Pulmonary artery endothelial cell (primary cell): ENCODE measurements around the gene NBEA. TPM values are rescaled to one million over a fixed set of nuclear protein-coding genes. Genes with fewer than 3 reads are reported as not detected.
"Not testable (repeated sequence)": the region's sequence is repeated elsewhere in the genome, so short reads cannot be mapped to it uniquely, and the experiment has no call there.

Experiments
- DNase-seq: peaks from one replicate; pipeline ENCODE4 v3.0.0-alpha.2; 2011; ENCODE audit warnings: low read depth, low spot score
- total RNA-seq: library from RNA; depleted of rRNA; stranded (reverse); fragments of >200 nt; gene quantifications from 2 replicates; pipeline ENCODE4 v1.2.3, GENCODE V29; 2014

NBEA gene
- total RNA-seq, 1 donor from 2014 or later: 3.6 TPM

DNA sequence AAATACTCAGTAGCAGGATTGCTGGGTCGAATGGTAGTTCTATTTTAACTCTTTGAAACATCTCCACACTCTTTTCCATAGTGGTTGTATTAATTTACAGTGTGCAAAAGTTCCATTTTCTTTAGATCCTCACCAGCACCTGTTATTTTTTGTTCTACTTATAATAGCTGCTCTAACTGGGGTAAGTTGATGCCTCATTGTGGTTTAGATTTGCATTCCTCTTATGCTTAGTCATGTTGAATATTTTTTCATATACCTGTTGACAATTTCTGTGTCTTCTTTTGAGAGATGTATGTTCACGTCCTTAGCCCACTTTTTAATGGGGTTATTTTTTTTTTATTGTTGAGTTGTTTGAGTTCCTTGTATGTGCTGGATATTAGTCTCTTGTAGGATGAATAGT, 144.6 kb downstream of the NBEA start:
- DNase-seq: no peak

DNA sequence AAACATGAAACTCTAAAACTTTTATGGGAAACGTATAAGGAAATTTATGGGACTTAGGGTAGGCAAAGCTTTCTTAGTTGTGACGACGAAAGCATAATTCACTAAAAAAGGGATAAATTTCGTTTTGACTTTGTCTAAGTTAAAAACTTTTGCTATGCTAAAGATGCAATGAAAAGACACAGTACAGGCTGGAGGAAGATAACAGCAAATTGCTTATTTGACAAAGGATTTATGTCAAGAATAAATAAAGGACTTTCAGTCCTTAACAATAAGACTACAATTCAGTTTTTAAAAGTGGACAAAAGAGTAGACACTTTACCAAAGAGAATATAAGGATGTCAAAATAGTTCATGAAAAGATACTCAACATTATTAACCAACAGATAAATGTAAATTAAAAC, 150.2 kb downstream of the NBEA start:
- DNase-seq: no peak

GRCh38 chr13:35092751-35093150, 150.7 kb downstream of the NBEA start:
- DNase-seq: no peak

DNA sequence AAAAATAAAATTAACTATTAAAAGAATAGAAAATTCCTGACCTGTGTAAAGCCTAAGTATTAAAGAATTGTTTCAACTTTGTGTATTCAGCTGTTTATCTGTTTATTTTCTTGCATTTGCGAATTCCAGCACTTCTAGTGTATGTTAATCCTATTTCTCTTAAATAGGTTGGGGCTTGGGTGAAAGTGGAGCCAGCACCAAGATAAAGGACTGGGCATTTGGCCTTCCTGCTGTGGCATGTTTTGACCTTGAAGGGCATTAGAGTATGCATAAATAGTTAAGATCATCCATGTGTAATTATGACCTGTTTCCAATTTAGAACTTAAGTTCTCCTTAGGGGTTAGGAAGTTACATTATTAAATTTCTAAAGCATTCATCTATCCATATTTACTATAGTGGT, 151.3 kb downstream of the NBEA start:
- DNase-seq: no peak

DNA sequence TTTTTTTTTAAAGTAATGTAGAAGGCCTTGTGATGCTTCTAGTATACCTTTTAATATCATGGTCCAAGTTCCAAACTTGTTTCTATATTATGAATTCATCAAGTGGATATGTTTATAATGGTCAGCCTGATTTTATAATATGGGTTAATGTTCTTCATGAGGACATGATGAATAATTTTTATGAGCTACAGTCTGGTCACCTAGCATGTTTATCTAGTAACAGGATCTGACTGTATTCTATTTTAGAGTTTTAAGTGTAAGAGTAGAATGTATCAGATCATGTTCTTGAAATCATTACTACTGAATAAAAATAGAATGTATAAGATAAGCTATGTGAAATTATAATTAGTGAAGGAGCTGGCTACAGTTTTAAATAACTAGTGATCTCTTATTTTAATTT, 164.7 kb downstream of the NBEA start:
- not testable (repeated sequence) for DNase-seq

GRCh38 chr13:35107535-35107934, 165.5 kb downstream of the NBEA start:
- DNase-seq: no peak

GRCh38 chr13:35113612-35114011, 171.5 kb downstream of the NBEA start:
- DNase-seq: not testable (repeated sequence)

DNA sequence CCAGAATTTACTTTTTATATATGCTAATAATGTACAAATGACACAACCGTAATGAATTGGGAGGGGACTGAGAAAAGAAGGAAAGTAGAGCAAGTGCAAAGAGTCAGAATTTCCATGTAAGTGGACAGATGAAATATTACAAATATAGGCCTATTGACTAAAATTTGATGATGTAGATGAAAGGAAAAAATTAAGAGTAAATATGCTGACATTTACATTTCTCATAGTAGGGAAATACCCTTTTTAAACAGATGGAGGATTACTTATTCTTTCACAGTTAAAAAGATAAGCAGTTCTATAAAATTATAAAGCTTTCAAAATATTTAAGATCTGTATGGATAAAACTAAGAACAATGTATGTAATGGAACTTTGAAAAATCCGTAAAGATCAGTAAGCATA, 185.4 kb downstream of the NBEA start:
- no peak for DNase-seq

- no peak for DNase-seq
Measured at GRCh38 chr13:35129500-35129899, 187.4 kb downstream of the NBEA start.

DNA sequence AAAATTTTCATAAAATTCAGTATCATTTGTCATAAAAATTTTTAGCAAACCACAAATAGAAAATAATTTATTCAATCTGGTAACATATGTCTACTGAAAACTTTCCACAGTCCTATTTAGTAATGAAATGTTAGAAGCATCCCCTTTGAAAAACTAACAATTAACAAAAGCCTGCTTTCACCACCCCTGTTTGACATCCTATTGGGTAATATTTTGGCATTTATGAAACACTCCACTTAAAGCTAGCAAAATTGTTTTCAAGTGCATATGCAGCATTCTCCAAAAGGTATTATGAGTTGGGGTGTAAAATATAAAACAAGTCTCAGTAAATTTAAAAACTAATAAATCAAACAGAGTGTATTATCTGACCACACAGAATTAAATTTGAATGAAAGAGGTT, 189.4 kb downstream of the NBEA start:
- no peak for DNase-seq

- no peak for DNase-seq
Measured at GRCh38 chr13:35136585-35136984, 194.5 kb downstream of the NBEA start.

GRCh38 chr13:35139591-35139990, 197.5 kb downstream of the NBEA start:
- DNase-seq: no peak

DNA sequence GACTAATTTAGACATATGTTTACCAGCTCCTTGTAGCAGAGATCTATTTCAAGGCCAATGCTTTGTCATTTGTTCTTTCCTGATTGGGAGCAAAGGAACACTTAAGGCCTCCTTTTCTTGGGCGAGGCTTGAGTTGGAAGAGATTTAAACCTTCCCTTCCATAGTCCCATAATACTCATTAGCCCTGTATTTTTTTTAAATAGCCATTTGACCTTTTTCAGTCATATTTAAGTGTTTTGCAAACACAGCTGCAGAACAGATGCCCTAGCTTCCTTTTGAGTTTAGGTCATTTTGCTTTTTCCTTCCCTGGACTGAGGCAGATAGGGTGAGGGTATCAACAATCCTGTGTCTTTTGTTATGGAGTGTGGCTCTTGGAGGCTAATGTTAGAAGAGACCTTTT, 198.3 kb downstream of the NBEA start:
- DNase-seq: no peak

- DNase-seq: no peak
Measured at GRCh38 chr13:35140831-35141230, 198.8 kb downstream of the NBEA start.

DNA sequence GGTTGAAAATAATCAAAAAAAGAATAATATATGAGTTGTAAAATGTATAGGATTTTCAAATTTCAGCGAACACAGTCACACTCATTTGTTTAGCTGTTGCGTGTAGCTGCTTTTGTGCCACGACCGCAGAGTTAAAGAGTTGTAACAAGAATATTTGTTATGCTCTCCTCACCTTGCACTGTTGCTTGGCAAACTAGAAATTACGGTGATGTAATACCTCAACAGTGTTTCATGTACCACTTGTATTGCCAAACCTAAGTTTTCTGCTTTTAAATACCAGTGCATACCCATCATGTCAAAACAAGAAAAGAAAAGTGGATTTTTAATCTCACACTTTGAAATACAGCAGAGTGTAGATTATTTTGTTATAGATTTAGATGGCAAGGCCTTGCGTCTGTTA, 201.1 kb downstream of the NBEA start:
- no peak for DNase-seq

DNA sequence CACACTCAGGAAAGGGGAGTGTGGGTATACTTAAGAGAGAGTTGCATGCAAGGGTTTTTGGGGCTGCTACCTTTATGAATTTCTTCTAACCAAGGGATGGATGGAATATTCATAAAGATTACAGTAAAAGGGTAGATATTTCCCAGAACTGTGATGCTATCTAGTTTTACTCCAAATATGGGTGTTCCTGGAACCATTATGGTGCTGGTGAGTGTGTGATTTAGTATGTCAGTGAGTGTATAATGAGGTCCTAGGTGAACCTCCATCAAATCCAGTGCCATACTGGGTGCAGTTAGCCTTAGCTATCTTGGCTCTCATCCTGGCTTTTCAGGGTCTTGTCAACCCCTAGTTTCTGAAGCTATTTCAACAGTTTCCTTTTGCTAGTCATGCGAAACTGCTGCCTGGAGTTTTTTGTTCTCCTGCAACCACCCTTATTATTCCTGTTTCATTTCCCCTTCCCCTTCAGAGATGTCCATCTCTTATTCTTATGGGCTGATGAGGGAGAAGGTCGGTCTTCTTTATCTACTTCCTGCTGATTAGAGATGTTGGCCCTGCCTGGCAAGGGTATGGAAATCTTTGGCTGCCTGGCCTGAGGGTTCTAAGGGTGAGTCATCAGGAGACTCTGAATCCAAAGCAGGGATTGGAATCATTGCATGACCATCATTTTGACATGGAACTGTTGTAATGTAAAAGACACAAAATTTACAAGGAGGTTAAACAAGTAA, 202.3 kb downstream of the NBEA start:
- DNase-seq: no peak

DNA sequence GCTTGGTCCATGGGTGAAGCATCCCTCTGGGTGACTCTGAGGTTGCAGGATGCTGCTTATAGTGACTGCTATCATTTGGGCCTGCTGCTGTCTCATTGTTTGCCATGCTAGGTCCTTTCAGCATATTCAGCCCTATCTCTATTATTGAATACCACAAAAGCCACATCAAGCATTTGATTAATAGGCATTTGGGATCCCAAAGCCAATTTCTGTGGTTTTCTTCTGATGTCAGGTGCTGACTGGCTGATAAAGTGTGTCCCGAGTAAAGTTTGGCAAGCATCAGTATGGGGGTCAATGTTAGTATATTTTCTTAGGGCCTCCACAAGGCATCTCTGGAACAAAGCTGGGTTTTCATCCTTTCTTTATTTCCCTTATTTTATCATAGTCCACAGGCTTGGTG, 204.6 kb downstream of the NBEA start:
- DNase-seq: no peak

DNA sequence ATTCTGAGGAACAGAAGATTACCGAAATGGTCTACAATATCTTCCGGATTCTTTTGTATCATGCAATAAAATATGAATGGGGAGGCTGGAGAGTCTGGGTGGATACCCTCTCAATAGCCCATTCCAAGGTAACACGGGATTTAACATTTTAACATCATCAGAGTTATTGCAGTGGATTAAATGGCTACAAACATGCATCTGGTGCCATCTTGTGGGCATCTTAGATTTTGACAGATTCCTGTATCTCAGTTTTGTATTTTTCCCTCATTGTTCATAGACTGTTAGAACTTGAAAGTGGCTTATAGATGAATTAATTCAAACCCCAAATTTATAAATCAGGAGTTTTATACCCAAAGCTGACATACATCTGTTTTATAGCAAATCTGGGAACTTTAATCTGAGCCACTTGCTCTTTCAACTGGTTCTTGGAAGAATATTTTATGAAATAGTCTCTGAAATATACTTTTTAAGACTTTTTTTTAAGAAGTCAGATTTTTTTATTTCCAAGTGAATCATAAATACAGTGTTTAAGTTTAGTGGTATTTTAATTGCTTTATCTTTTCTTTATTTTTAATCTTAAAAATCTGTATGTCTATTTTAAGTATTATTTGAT, 215.2 kb downstream of the NBEA start:
- DNase-seq: no peak

DNA sequence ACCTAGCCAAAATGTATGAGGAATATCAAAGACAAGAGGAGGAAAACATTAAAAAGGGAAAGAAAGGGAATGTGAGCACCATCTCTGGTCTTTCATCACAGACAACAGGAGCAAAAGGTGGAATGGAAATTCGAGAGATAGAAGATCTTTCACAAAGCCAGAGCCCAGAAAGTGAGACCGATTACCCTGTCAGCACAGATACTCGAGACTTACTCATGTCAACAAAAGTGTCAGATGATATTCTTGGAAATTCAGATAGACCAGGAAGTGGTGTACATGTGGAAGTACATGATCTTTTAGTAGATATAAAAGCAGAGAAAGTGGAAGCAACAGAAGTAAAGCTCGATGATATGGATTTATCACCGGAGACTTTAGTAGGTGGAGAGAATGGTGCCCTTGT, 217.0 kb downstream of the NBEA start:
- no peak for DNase-seq

DNA sequence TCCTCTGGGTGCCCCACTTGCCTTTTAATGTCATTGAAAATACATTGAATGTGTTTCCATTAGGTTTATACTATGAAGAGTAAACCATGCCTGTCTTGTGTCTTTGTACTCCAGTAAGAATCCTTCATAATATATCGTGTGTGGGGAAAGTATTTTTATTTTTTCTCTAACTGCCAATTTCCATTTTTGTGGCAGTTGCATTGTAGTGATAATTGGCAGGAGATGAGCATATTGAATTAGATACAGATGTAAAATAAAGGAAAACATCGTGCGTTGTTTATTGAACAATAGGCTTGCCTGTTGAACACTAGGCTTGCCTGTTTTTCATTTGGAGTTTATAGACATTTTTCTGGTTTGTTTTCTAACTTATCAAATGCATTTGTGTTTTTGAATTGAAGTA, 218.8 kb downstream of the NBEA start:
- no peak for DNase-seq

- no peak for DNase-seq
Measured at GRCh38 chr13:35162420-35162819, 220.3 kb downstream of the NBEA start.

GRCh38 chr13:35163674-35164073, 221.6 kb downstream of the NBEA start:
- DNase-seq: no peak

DNA sequence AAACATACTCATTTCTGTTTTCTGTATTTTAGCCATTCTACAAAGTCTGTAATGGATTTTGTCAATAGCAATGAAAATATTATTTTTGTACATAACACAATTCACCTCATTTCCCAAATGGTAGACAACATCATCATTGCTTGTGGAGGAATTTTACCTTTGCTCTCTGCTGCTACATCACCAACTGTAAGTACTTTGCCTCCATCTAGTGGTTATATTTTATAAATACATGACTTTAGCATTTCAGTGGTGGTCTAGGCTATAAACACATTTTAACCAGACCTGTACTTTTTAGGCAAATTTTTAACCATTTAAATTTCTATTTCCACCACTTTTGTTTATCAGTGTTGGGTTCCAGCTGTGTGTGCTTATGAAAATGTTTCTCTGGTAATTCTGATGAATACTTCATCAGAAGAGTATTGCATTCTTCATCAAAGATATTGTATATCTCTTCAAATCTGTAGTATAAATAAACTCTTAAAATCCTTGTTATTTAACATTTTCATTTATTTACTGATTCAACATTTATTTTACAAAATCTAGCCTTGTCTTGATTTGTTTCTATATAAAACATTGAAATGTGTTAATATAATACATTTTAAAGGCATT, 222.4 kb downstream of the NBEA start:
- no peak for DNase-seq
